Fibroblast of skin of right quadriceps (primary cell): Measurements from ENCODE around the gene ARHGEF25.
"Not testable (repeated sequence)": the region's sequence is repeated elsewhere in the genome, so short reads cannot be mapped to it uniquely, and the experiment has no call there.

Experiments
- DNase-seq: peaks from one replicate; pipeline ENCODE4 v3.0.0-alpha.2; 2013

Gene ARHGEF25

GRCh38 chr12:57609781-57610553, 1.3 kb upstream of the ARHGEF25 start:
- DNase-seq, result no peak

GRCh38 chr12:57610554-57611107, 604 bp upstream of the ARHGEF25 start:
- DNase-seq, result peak; percentile 21

- no peak for DNase-seq
These were observed 834 bp downstream of the ARHGEF25 start for GRCh38 chr12:57611827-57612710.

DNA sequence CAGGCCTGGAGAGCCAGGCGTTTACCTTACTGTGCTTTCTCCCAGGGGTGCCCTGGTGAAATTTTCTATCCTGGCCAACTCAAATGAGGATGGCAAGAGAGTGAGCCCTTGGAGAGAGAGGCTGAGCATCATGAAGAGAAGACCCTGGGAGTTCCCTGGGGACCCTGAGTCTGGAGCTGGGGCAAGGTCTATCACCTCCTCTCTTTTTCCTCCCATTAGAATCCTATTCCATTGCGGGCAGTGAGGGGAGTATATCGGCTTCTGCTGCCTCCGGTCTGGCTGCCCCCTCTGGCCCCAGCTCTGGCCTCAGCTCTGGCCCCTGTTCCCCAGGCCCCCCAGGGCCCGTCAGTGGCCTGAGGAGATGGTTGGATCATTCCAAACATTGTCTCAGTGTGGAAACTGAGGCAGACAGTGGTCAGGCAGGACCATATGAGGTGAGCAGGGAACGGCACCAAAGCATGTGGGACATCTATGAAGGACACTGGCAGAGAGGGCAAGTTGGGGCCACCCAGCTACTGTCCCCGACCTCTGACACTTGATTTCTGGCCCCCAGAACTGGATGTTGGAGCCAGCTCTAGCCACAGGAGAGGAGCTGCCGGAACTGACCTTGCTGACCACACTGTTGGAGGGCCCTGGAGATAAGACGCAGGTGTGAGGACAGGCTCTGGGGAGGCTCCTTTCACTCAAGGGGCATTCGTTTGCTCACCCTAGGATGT, 1.6 kb downstream of the ARHGEF25 start:
- no peak for DNase-seq

DNA sequence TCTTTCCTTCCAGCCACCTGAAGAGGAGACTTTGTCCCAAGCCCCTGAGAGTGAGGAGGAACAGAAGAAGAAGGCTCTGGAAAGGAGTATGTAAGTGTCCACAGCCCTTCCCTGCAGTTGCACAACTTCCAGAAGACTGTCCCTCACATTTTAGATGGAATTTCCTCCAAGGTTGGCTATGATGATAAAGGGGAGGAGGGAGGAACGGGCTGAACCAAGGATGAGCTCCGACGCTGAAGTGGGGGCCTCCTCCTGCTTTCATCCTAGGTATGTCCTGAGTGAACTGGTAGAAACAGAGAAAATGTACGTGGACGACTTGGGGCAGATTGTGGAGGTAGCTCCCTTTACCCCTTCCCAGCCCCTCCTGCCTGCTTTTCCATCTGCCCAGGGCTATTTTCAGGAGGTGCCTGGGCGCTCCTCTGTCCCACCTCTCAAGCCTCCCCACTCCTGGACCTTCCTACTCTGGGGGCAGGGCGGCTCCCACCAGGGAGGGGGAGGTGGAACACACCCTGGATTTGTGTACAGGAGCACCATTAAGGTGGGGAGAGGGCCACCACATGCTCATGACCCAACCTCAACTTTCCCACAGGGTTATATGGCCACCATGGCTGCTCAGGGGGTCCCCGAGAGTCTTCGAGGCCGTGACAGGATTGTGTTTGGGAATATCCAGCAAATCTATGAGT, 2.3 kb downstream of the ARHGEF25 start:
- no peak for DNase-seq

DNA sequence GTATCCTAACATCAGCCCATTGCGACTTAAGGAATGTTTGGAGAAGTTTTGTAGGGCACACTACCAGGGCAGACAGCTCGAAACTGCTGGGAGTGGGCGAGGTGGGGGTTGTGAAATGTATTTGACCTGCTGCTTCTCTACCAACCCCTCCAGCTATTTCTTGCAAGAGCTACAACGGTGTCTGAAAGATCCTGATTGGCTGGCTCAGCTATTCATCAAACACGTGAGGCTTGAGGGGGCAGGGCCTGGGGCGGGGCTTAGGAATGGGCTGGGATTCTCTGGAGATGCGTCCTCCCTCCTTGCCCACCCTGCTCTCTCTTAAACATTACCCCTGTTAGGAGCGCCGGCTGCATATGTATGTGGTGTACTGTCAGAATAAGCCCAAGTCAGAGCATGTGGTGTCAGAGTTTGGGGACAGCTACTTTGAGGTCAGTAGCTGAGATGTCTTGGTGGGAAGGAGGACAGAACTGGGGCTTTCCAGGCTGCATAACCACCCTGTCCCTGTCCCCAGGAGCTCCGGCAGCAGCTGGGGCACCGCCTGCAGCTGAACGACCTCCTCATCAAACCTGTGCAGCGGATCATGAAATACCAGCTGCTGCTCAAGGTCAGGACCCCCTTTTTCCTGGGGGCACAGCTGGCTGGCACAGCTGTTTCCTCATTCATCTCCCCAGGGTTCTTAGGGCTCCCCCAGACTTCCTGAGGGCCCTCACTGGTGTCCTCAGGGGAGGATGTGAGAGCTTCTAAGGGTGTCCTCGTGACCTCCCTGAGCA, 3.1 kb downstream of the ARHGEF25 start:
- DNase-seq, result no peak

- DNase-seq, result no peak
These were observed 3.8 kb downstream of the ARHGEF25 start for GRCh38 chr12:57614948-57615500.

GRCh38 chr12:57615637-57616036, 4.4 kb downstream of the ARHGEF25 start:
- DNase-seq, result no peak

DNA sequence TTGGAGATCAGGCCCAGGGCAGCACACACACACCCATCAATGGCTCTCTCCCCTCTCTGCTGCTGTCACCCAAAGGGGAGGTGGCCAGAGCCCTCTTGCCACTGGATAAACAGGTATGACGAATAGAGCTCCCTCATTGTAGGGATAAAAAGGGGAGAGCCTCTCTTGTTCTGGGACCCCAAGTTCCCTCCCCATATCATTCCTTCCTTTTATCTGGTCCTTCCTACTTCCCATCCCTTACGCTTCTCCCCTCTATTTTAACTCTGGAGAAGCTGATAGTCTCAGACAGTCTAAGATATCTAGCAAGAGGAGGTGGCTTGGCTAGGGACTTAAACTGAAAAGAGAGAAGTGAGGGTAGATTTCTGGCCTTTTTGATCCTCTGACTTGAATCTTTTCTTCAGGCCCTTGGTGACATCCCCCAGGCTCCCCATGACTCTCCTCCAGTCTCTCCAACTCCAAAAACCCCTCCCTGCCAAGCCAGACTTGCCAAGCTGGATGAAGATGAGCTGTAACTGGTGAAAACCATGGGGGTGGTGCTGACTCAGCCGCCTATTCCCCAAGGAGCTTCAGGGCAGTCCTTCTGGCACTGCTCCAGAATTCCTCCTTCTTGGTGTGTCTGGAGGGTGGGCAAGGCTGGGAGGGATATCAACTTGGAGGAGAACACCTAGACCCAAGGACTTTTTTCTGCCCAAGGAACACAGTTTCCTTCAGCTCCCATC, 5.3 kb downstream of the ARHGEF25 start:
- peak; percentile 76 for DNase-seq

- no peak for DNase-seq
These were observed 6.7 kb downstream of the ARHGEF25 start for GRCh38 chr12:57617942-57618341.

- DNase-seq, result not testable (repeated sequence)
These were observed 7.2 kb downstream of the ARHGEF25 start for GRCh38 chr12:57618431-57618830.

DNA sequence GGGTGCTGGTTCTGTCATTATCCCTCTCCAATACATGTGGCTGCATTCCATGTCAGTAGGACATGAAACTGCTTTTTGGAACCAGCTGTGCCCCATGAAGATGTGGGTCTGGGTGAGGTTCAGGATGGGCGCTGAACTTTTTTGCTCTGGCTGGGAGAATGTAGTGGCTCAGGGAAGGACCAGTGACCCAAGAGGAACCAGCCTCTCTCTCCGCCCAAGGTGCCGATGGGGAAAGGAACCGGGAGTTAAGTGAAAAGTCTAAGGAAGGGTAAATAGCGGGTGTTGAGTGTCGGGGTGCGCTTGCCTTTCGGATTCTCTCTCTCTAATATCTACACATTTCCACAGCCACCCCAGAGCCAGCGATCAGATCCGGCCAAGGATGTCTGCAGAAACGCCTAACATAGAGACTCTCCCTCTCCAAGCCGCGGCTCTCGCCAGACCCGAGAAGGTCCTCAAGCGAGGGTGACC, 7.8 kb downstream of the ARHGEF25 start:
- no peak for DNase-seq

- DNase-seq, result no peak
These were observed 8.4 kb downstream of the ARHGEF25 start for GRCh38 chr12:57619434-57620244.

DNA sequence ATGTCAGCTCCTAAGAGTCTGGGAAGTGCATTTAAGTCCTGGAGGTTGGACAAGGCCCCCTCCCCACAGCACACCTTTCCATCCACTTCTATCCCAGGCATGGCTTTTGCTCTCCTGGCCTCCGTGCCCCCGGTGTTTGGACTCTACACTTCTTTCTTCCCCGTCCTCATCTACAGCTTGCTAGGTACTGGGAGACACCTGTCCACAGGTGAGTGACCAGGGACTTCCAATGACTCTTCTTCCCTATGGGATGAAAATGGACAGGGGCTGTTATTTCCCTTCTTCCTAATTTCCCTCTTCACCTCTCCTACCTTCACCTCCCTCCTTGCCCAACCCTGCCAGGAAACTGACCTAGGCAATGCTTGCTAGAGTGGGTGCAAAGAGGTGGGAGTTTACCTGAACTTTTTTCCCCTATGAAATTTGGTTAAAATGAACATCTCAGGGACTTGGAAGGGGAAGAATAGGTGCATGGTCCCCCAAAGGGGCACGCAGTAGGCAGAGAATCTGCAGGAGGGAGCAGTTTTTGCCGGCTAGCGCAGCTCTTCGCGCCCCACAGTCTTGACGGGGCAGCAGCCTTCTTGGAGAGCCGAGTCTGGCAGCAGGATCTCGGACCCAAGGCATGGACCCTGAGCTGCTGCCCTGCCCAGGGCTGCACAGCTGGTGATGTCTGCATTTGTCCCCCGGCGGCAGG, 9.2 kb downstream of the ARHGEF25 start:
- DNase-seq, result no peak

DNA sequence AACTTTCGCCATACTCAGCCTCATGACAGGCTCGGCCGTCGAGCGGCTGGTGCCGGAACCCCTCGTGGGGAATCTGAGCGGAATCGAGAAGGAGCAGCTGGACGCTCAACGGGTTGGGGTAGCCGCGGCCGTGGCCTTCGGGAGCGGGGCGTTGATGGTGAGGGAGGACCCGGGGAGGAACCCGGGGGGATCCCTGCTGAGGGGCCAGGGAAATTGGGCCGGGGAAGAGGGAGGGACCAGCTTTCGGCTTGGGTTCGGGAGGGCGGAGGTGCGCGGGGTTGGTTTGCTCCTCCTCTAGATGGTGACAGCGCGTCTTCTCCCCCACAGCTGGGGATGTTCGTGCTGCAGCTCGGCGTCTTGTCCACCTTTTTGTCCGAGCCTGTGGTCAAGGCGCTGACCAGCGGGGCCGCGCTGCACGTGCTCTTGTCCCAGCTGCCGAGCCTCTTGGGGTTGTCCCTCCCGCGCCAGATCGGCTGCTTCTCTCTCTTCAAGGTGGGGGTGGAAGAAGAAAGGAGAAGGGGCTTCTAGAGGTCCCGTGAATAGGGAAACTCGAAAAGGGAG, 9.8 kb downstream of the ARHGEF25 start:
- no peak for DNase-seq

DNA sequence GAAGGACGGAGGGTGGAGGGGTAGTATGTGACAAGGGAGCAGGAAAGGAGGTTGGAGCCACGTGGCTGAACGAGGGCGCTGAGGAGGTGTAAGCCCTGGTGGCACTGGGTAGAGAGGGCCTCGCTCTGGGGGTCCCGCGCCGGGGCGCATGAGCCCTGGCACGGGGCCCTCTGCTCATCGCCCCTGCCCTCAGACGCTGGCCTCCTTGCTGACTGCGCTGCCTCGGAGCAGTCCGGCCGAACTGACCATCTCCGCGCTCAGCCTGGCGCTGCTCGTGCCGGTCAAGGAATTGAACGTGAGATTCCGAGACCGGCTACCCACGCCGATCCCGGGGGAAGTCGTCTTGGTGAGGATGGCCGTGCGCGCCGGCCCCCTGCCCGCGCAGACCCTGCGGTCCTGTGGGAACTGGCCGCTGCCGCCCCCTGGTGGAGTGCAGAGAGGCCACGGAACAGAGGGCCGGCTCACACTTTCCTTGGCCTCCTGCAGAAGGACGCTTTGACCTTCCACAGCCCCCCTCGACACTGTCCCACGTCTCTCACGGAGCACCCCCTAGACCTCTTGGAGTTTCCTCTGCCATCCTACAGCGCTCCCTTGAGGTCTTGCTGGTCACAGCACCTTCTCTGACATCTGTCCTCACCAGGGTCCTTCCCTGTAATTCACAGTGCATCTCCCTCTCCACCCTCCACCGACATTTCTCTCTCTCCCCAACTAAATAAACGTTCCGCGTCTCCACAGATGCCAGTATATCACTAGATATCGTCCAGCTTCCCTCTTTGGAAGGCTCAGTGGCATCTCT, 10.5 kb downstream of the ARHGEF25 start:
- no peak for DNase-seq
